Amniotic stem cell (primary cell): Measurements from ENCODE around the gene PTPRM.

Source experiments
- DNase-seq: peaks from one replicate; lab custom pipeline; 2025; lab: John Stamatoyannopoulos, UW

PTPRM gene

DNA sequence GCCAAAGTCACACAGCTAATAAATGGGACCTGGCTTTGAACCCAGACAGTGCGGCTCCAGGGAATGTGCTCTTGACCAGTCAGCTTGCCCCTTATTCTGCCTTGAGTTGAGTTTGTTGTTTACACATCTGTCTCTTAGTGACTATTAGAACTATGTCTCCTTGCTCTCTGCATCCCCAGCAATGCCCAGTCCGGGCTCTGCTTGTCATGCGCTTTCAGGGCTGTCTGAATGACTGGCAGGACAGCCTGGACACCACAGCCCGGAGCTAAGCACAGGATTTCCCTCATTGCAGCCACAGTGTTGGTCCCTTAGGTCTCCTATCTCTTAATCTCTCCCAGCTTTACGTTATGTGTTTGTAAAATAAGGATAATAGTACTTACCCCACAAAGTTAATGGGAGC, 795.7 kb downstream of the PTPRM start:
- DNase-seq: no peak

GRCh38 chr18:8364385-8364784, 797.3 kb downstream of the PTPRM start:
- no peak for DNase-seq

DNA sequence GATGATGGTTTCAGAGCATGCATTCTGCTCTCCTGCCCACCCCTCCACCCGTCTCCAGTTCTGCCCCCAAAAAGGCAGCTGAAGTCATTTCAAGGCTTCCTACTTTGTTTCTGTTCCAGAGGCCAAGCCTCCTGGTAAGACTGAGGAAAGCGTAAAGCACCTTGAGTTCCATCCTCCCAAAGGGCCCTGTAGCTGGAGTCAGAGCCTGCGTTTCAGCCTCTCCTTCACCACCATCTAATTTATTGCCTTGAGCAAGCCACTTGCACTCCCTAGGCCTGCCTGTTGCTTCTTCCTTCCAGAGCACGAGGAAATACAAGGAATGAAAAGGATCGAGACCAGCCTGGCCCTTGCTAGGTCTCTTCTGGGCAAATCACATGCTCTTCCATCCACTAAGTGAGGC, 797.9 kb downstream of the PTPRM start:
- no peak for DNase-seq

DNA sequence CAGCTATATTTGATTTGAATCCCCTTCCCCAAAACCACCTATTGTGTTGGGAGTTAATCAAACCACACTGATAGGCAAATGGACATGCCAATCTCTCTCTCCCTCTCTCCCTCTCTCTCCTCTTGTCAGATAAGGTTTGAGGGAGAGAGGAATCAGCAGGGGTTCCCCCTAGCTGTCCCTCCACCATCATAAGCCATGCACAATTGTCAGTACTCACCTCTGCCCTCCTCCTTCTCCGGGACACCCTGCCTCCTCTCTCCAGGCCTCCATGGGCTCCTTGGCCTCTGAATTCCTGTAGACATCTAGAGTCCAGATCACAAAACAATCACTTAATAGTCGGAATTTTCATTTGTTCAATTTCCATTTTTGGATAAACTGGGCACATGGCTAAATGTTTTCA, 798.4 kb downstream of the PTPRM start:
- no peak for DNase-seq

DNA sequence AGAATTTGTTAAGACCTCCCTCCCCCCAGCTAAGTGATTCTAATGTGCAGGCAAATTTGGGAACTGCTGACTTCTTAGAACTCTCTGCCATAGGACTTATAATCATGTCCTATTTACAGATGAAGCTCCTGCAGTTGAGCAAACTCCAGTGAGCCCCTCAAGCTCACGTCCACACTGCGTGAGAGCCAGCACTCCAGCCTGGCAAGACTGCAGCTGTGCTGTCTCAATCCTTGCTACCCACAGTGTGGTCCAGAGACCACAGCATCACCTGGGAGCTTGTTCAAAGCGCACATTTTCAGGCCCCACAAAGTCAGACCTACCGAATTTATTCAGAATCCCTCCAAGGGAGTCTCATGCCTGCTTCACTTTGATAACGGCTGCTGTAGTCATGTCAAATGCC, 799.0 kb downstream of the PTPRM start:
- no peak for DNase-seq

DNA sequence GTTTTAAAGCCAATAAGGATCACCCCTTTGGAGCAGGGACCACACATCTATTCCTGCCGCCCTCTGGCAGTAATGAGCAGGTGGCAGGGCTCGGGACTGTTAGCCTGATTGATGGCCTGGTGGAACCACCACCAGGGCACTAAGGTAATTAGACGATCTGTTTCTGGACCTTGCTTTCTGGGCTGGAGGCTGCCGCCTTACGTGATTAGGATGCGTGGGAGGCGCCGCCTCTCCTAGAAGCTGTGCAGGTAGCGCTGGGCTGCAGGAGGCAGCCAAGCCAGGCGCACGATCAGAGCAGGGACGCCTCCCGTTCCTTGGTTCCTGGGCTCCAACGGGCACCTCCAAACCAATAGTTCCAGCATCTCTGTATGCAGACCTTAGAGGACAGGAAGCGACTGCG, 799.5 kb downstream of the PTPRM start:
- DNase-seq: no peak

GRCh38 chr18:8367217-8367988, 800.3 kb downstream of the PTPRM start:
- DNase-seq: no peak

DNA sequence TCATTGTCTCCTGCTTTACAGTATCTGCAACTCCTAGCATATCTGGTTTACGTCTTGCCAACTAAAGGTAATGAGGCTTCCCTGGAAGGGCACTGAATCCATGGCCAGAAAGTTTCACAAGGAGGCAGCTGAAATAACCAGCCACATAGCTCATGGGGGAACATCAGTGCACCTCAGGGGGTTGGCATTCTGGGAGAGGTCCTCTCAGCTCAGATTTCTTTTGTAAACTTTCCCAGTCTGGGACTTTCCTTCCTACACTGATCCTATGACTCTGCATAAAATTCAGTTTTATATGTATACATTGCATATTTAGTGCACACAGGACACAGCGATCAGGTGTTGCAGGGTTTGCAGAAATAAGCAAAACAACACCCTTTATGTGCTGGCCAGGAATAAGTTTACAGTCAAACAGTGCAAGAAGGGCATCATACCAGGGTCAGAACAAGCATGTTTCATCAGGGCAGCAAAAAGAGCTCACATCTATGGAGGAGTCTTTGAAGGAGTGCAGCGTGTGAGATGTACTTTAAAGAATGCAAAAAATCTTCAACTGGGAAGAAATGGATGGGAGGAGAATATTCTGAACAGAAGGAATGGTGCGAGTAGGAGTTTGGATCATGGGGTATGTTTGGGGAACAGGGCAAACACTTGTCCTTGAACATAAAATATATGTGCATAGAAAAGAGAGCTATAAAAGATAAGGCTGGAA, 801.5 kb downstream of the PTPRM start:
- DNase-seq: no peak

DNA sequence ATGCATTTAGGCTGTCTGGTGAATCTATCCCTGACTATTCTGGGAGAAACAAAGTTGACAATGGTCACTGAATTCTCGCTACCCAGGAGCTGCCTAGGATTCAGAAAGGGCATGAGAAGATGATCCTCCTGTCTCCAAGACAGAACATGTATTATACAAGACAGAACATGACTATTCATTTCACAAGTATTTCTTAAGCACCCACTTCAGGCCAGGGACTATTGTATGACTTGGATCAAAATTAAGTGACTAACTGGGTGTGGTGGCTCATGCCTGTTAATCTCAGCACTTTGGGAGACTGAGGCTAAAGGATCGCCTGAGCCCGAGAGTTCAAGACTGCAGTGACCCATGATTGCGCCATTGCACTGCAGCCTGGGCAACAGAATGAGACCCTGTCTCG, 806.4 kb downstream of the PTPRM start:
- DNase-seq: no peak

DNA sequence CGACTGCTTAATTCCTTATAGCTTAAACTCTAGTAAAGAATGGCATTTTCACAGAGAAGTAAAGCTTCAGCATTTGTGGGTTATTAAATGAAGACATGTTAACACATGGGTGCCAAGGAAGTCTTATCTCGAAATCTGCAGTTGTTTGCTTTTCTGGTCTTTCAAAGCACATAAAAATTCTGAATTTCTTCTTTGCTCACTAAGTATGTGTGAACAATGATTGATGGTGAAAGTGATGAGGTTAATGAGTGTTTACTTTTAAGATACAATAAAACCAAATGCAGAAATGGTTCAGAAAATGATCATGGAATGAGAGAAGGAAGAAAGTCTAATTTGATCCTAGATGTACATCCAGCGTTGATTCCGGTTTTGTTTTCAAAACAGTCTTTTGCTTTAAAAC, 807.6 kb downstream of the PTPRM start:
- DNase-seq: no peak

DNA sequence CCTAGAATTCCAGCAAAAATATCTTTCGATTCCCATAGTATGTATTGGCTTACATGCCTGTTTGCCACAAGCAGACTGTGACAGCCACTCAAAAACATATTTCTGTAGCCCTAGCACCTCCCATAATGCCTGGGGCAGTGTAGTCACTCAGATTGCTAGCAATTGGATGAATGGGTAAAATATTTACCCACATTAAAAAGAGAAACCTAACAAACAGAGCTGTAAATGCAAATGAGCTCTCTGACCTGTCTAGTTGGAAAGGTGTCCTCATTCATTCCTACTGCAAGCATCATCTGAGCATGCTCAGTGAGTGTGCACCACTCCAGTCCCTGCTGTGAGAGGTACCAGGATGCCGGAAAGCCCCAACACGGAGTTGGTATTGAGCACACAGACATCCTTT, 808.1 kb downstream of the PTPRM start:
- DNase-seq: no peak

DNA sequence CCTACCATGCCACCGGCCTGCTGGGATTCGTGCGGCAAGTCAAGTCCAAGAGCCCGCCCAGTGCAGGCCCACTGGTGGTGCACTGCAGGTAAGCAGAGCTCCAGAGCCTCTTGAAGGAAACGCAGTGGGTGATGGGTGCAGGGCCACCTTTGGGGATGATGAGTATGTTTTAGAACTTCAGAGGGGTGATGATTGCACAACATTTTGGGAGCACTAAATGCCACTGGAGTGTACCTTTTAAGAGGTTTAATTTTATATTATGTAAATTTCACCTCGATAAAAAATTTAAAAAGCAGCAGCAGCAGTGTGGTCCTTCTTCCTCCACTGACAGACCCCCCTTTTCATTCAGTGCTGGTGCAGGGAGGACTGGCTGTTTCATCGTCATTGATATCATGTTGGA, 809.0 kb downstream of the PTPRM start:
- DNase-seq: no peak

DNA sequence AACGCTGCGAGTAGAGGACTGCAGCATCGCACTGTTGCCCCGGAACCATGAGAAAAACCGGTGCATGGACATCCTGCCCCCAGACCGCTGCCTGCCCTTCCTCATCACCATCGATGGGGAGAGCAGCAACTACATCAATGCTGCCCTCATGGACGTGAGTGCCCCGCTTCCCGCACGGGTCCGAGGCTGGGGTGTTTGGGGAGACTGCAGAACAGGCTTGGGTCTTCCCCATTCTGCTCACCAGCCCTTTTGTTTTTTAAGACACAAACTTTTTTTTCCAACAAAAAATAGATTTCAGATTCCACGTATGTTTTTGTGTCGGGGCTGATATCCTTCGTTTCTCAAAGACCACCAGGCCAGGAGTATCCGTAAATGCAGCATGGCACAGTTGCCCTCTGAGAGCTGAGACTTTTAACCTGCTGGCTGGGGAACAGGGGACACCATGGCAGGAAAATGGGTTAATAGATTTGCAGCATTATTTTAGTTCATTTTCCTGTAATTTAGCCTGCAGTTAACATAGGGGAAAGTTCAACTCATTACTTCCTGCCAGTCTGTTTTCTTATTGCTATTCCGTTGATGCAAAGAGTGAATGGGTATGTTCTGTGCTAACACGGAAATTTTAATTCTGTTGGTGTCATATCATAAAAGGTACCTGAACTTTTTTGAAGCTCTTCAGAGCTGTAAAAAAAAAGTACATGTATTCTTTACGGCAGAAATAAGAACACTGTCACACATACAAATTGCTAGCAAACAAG, 812.2 kb downstream of the PTPRM start:
- DNase-seq: no peak

DNA sequence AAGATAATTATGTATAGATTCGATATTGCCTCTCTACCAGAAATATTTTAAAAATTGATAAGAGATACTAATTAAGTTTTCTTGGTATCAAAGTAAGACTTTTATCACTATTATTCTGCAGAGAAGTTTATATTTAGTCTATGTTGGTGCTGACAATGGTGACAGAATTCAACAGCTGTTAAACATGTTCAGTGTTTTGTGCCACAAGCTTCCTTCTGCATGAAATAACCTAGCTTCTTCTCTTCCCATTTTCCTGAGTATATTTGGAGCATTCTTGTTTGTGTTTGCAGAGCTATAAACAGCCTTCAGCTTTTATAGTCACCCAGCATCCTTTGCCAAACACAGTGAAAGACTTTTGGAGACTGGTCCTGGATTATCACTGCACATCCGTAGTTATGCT, 812.9 kb downstream of the PTPRM start:
- DNase-seq: no peak

DNA sequence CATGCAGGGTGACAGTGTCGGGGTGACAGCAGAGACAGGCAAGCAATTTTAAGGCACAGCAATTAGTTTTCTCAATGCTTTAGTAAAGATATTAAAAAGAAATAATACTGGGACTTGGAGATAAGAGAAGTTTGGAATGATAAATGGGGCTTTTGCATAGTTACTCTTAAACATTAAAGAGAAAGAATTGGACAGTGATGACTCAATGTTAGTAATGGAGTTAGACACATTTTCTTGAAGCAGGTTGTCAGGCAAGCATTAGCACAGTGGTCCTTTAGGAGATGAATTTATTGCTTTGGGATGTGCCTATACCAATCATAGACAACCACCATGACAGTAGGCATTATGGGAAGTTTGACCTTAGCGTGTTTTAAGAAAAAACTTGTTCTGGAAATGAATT, 813.8 kb downstream of the PTPRM start:
- no peak for DNase-seq

DNA sequence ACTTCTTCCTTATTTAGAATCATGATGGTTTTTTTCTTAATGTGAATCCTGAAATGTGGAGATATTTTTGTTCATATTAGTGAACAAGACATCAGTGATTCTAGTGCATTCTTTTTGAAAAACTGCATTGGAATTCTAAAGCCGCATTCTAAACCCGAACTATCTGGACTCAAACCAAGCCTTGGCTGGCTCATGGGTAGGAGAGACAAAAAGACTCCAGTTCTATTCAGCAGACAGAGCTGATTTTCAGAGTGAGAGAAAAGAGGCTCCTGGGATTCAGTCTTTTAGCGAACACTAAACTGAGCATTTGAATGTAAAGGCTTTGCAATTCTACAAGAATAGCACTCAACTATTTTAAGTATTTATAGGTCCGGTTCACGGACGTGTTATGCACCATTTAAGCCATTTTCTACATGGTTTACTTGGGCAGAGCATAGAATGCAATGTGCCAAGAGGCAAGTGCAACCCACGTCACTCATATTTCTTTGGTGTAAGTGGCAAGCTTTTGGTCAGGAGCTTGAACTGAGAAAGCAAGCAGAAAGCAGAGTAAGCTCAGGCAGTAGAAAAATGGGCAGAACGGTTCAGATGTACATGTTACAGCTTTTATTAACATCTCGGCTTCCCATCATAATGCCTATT, 814.8 kb downstream of the PTPRM start:
- no peak for DNase-seq

- no peak for DNase-seq
Observed at GRCh38 chr18:8385400-8385799, 818.3 kb downstream of the PTPRM start.

- DNase-seq: no peak
Observed at GRCh38 chr18:8386669-8387380, 819.7 kb downstream of the PTPRM start.

DNA sequence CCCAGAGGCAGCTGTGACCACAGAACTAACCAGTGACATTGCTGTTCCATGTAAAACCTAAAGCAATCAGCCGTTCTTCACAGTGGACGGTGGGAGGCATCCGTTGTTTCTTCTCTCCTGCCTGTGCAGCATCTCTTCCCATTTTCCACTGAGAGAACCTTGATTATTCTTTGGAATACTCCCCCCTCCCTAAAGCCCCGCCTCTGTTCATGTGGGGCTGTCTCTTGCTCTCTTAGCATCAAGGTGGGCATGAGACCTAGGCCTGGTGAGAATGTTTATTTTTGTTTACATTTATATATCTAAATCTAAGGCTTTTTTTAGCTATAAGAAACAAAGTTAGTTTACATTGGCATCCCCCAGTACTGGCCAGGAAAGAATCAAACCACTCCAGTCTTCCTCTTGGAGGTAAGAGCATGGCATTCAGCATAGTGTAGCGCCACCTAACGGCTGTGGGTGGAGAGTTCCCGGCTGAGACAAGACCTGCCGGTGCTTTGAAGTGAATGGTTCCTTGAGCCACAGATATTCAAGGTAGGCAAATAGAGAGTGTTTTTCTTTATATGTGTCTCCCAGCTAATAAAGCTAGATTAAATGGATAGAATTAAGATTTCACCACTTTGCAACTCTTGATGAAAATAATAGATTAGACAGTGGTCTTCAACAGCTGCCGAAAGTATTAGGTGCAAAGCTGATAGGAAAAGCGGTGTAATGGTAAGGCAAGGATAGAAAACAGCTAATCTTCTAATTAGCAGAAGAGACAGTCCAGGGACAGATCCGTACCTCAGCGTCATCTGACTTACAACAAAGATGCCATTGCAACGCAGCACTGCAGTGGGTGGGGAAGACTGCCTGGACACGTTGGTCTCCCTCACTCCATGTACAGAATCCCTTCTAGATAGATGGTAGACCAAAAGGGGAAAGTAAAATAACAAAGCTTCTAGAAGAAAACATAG, 822.5 kb downstream of the PTPRM start:
- DNase-seq: no peak

DNA sequence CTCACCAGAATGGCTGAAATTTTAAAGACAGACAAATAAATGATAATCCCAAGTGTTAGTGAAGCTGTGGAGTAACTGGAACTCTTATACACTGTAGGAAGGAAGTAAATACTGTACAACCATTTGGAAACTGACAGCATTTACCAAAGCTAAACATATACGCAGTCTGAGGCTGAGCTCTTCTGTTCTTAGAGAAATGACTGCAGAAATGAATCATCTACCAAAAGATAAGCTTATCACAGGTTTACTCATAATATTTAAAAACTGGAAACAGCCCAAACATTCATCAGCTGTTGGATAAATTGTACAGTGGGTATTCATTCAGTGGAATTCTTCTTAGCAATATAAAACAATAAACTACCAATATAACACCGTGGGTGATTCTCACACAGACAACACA, 824.0 kb downstream of the PTPRM start:
- no peak for DNase-seq

- no peak for DNase-seq
Observed at GRCh38 chr18:8396254-8396653, 829.1 kb downstream of the PTPRM start.
